Stomach (tissue), 9 donors: ENCODE measurements around the gene FSD2. TPM values are rescaled to one million over a fixed set of nuclear protein-coding genes. Genes with fewer than 3 reads are reported as not detected.
A peak's percentile ranks its signal among the peaks of the same experiment; 100 is the strongest.

Experiments used
- DNase-seq, 2 donors: peaks; one replicate each; pipeline versions ENCODE4 v3.0.0 to v3.0.0-alpha.2; 2013 to 2019
- H3K27ac ChIP-seq, 5 donors: fragments of 200-600 bp in 4 of 5; sonication (generic) in 4 of 5; one replicate each; pipeline ENCODE4 v1.5.1; 2013 to 2019; ENCODE audit warnings: mild to moderate bottlenecking in 1 of 5, moderate library complexity in 1 of 5
- H3K27me3 ChIP-seq, 3 donors: fragments of 200-600 bp; sonication (generic); one replicate each; pipeline ENCODE4 v1.5.1; 2017 to 2019; ENCODE audit warnings: mixed run types in 1 of 3
- H3K36me3 ChIP-seq, 4 donors: fragments of 200-600 bp; sonication (generic); 1 replicate in 3 of 4; 2 replicates in 1 of 4; pipeline ENCODE4 v1.5.1; 2016 to 2019
- H3K4me1 ChIP-seq, 4 donors: fragments of 200-600 bp; sonication (generic); one replicate each; pipeline ENCODE4 v1.5.1; 2016 to 2019
- H3K4me3 ChIP-seq, 4 donors: fragments of 200-600 bp; sonication (generic) in 3 of 4; one replicate each; pipeline ENCODE4 v1.5.1; 2016 to 2019; ENCODE audit warnings: mild to moderate bottlenecking in 1 of 4
- H3K9me3 ChIP-seq, 4 donors: fragments of 200-600 bp; sonication (generic); one replicate each; pipeline ENCODE4 v1.5.1; 2016 to 2019
- CTCF ChIP-seq, 7 experiments: fragments of 450-650 bp in 4 of 7; fragments of 200-600 bp in 3 of 7; sonication (generic) in 3 of 7; IDR thresholded peaks; one replicate each; pipeline ENCODE4 v1.5.1; 2016 to 2019; ENCODE audit warnings: antibody characterized with exemption in 7 of 7, control low read depth in 2 of 7, mild to moderate bottlenecking in 1 of 7
- EP300 ChIP-seq: sonication (generic); formaldehyde crosslinking; IDR thresholded peaks from one replicate; pipeline ENCODE4 v1.6.1; 2017; ENCODE audit warnings: antibody characterized with exemption
- POLR2A ChIP-seq, 4 donors: fragments of 450-650 bp; IDR thresholded peaks; one replicate each; pipeline ENCODE4 v1.6.1; 2016; ENCODE audit warnings: antibody characterized with exemption in 4 of 4, control low read depth in 2 of 4, mild to moderate bottlenecking in 1 of 4, moderate library complexity in 1 of 4
- POLR2AphosphoS5 ChIP-seq, 3 donors: sonication (generic); formaldehyde crosslinking; IDR thresholded peaks; one replicate each; pipeline ENCODE4 v1.6.1; 2016; ENCODE audit warnings: antibody characterized with exemption in 3 of 3
- WGBS, 5 donors: extraction: QIAGEN DNeasy Blood & Tissue Kit in 3 of 5; methylation state at CpG; one replicate each; pipeline versions ENCODE4 v1.1.5 to v1.1.7; 2013 to 2018; 5-methylcytosine and 5-hydroxymethylcytosine counted together
- intact Hi-C: fragments of 100-400 bp; cut with DNase I; formaldehyde crosslinking; loops from one replicate; pipeline ENCODE4 v1.15.1; 2023; ENCODE audit warnings: low total_unique reads
- polyA plus RNA-seq, 3 donors: library from polyadenylated mRNA; stranded (reverse); fragments of 200-250 nt; gene quantifications; one replicate each; pipeline ENCODE4 v1.2.3, GENCODE V29; 2013
- total RNA-seq, 5 donors: library from RNA; depleted of rRNA; stranded (reverse); fragments of >200 nt; gene quantifications; one replicate each; pipeline versions ENCODE4 v1.1.0 to v1.2.3, GENCODE V29; 2014 to 2016
- donor health status: healthy with polysubstance abuse.
- donor health status: Bipolar disorder and iron deficiency.
- donor health status: healthy.

The FSD2 gene
- total and polyA plus RNA-seq, 8 donors: under 0.01 to 0.03 TPM; not detected in 6

- no peak for TF ChIP-seq CTCF (IDR thresholded peaks at IDR 0.05)
- no peak for TF ChIP-seq POLR2AphosphoS5 (IDR thresholded peaks at IDR 0.05)
- TF ChIP-seq POLR2A (IDR thresholded peaks at IDR 0.05): no peak
- no peak for TF ChIP-seq EP300
- no peak overlapping the region for H3K4me3 ChIP-seq
- no peaks in the 10 kb centered on the region for H3K27me3 ChIP-seq
- no peaks in the 10 kb centered on the region for H3K9me3 ChIP-seq
- no peak for DNase-seq
- H3K27ac ChIP-seq: no peak overlapping the region
- intact Hi-C loops: no loop called here
- peaks cover 0 to 11% (median 5%) of the 10 kb centered on the region in 4 donors for H3K4me1 ChIP-seq
- peaks cover 69 to 100% (median 96%) of the 10 kb centered on the region in 4 donors for H3K36me3 ChIP-seq
Observed at GRCh38 chr15:82820128-82820527, 14.3 kb upstream of the FSD2 start.

GRCh38 chr15:82812994-82813393 lies 7.1 kb upstream of the FSD2 start:
- no peak for TF ChIP-seq CTCF (IDR thresholded peaks at IDR 0.05)
- no peak for TF ChIP-seq POLR2A (IDR thresholded peaks at IDR 0.05)
- Histone ChIP-seq H3K27me3 (no peaks in the 10 kb centered on the region), H3K9me3 (no peaks in the 10 kb centered on the region), H3K4me3 (no peak overlapping the region), H3K4me1 (peaks cover 12 to 51% (median 32%) of the 10 kb centered on the region in 4 donors), H3K27ac (no peak overlapping the region), H3K36me3 (peaks cover 28 to 53% (median 51%) of the 10 kb centered on the region in 4 donors)
- intact Hi-C loops: no loop called here
- WGBS, 5 donors: 75 to 83% (median 81%) methylated on average over 4 of the region's 4 CpGs
- DNase-seq: no peak

GRCh38 chr15:82810890-82811426 lies 5.1 kb upstream of the FSD2 start:
- no peak for TF ChIP-seq POLR2A (IDR thresholded peaks at IDR 0.05)
- no peak for TF ChIP-seq POLR2AphosphoS5 (IDR thresholded peaks at IDR 0.05)
- no peak for TF ChIP-seq CTCF (IDR thresholded peaks at IDR 0.05)
- TF ChIP-seq EP300: no peak
- no peaks in the 10 kb centered on the region for H3K27me3 ChIP-seq
- H3K27ac ChIP-seq: peak overlapping the region in 4 of 5 donors; percentile 99 to 100 (median 100)
- H3K36me3 ChIP-seq: peaks cover 9 to 33% (median 30%) of the 10 kb centered on the region in 4 donors
- intact Hi-C loops: no loop called here
- peak in 1 of 2 donors; percentile 44 for DNase-seq
- H3K4me3 ChIP-seq: peak overlapping the region; percentile 85 to 96 (median 90)
- 1 to 2% (median 1%) methylated on average over 6 of the region's 6 CpGs for WGBS, 5 donors
- no peaks in the 10 kb centered on the region for H3K9me3 ChIP-seq
- peaks cover 12 to 49% (median 28%) of the 10 kb centered on the region in 4 donors for H3K4me1 ChIP-seq

- H3K36me3 ChIP-seq: peaks cover 7 to 26% (median 23%) of the 10 kb centered on the region in 4 donors
- peak overlapping the region; percentile 99 to 100 (median 100) for H3K27ac ChIP-seq
- H3K4me1 ChIP-seq: peaks cover 12 to 42% (median 26%) of the 10 kb centered on the region in 4 donors
- WGBS, 5 donors: 0 to 1% (median 0%) methylated on average over 30 to 81 of the region's 81 CpGs
- intact Hi-C loops: no loop called here
- H3K27me3 ChIP-seq: no peaks in the 10 kb centered on the region
- H3K4me3 ChIP-seq: peak overlapping the region; percentile 85 to 96 (median 90)
- peak; percentile 58 to 79 for DNase-seq
- peak in 1 of 3 donors; percentile 9 for TF ChIP-seq POLR2AphosphoS5 (IDR thresholded peaks at IDR 0.05)
- TF ChIP-seq CTCF (IDR thresholded peaks at IDR 0.05): peak in 1 of 7 experiments; percentile 2
- TF ChIP-seq POLR2A (IDR thresholded peaks at IDR 0.05): no peak
- TF ChIP-seq EP300: no peak
- H3K9me3 ChIP-seq: no peaks in the 10 kb centered on the region
Observed at GRCh38 chr15:82810061-82810889, 4.4 kb upstream of the FSD2 start.
